Smooth muscle cell (in vitro differentiated cells): ENCODE data around the gene STRN3. TPM values are rescaled to one million over a fixed set of nuclear protein-coding genes. Genes with fewer than 3 reads are reported as not detected.
"Not testable (repeated sequence)": the region's sequence is repeated elsewhere in the genome, so short reads cannot be mapped to it uniquely, and the experiment has no call there.

ENCODE experiments used
- DNase-seq: peaks from one replicate; lab custom pipeline; 2025; ENCODE audit not compliant: unreplicated experiment; lab: John Stamatoyannopoulos, UW
- H2AFZ ChIP-seq: fragments of 200-600 bp; sonication (generic); 2 replicates; pipeline ENCODE4 v1.6.0; 2016; ENCODE audit warnings: antibody characterized with exemption, low read depth, mild to moderate bottlenecking
- H3F3A ChIP-seq: fragments of 200-600 bp; sonication (generic); 2 replicates; pipeline ENCODE4 v1.6.0; 2017; ENCODE audit warnings: antibody characterized with exemption, low read depth
- H3K27ac ChIP-seq: fragments of 200-600 bp; sonication (generic); 2 replicates; pipeline ENCODE4 v1.5.1; 2016; ENCODE audit warnings: low read depth, mild to moderate bottlenecking
- H3K27me3 ChIP-seq: fragments of 200-600 bp; sonication (generic); 2 replicates; pipeline ENCODE4 v1.6.1; 2016; ENCODE audit warnings: low read depth, mild to moderate bottlenecking
- H3K36me3 ChIP-seq: fragments of 200-600 bp; sonication (generic); 2 replicates; pipeline ENCODE4 v1.5.1; 2016; ENCODE audit warnings: low read depth
- H3K4me1 ChIP-seq: fragments of 200-600 bp; sonication (generic); 2 replicates; pipeline ENCODE4 v1.5.1; 2016; ENCODE audit warnings: low read depth
- H3K4me2 ChIP-seq: fragments of 200-600 bp; sonication (generic); 2 replicates; pipeline ENCODE4 v1.6.0; 2016; ENCODE audit warnings: mild to moderate bottlenecking
- H3K4me3 ChIP-seq: fragments of 200-600 bp; sonication (generic); 2 replicates; pipeline ENCODE4 v1.5.1; 2016; ENCODE audit warnings: mild to moderate bottlenecking
- H3K79me2 ChIP-seq: fragments of 200-600 bp; sonication (generic); 2 replicates; pipeline ENCODE4 v1.6.0; 2016; ENCODE audit warnings: low read depth, mild to moderate bottlenecking
- H3K9ac ChIP-seq: fragments of 200-600 bp; sonication (generic); 2 replicates; pipeline ENCODE4 v1.6.0; 2016; ENCODE audit warnings: low read depth
- H3K9me3 ChIP-seq: fragments of 200-600 bp; sonication (generic); replicated peaks from 2 replicates; pipeline ENCODE4 v1.5.1; 2016; ENCODE audit warnings: low read depth
- H4K20me1 ChIP-seq: fragments of 200-600 bp; sonication (generic); 2 replicates; pipeline ENCODE4 v1.6.0; 2016; ENCODE audit warnings: low read depth
- WGBS: methylation state at CpG from one replicate; pipeline ENCODE4 v1.1.7; 2016; ENCODE audit warnings: low lambda C conversion rate; 5-methylcytosine and 5-hydroxymethylcytosine counted together
- polyA plus RNA-seq: library from polyadenylated mRNA; unstranded; fragments of >200 nt; fragmentation: Nextera tagmentation; extraction: Ambion mirVana; gene quantifications from 2 replicates; pipeline ENCODE4 v1.2.1, GENCODE V29; 2016
- total RNA-seq: library from RNA; depleted of rRNA; stranded (reverse); fragments of >200 nt; gene quantifications from 2 replicates; pipeline ENCODE4 v1.2.3, GENCODE V29; 2014
- TF ChIP-seq, protein P1 (sequence below): fragments of 200-600 bp; sonication (generic); IDR thresholded peaks from 2 replicates; pipeline ENCODE4 v1.5.1; 2017; ENCODE audit warnings: borderline replicate concordance, mild to moderate bottlenecking, antibody characterized with exemption; ENCODE audit not compliant: insufficient read depth, poor library complexity, severe bottlenecking

The STRN3 gene
- total and polyA plus RNA-seq, 2 experiments from 2014 or later, result 6.8 to 43.6 TPM

DNA sequence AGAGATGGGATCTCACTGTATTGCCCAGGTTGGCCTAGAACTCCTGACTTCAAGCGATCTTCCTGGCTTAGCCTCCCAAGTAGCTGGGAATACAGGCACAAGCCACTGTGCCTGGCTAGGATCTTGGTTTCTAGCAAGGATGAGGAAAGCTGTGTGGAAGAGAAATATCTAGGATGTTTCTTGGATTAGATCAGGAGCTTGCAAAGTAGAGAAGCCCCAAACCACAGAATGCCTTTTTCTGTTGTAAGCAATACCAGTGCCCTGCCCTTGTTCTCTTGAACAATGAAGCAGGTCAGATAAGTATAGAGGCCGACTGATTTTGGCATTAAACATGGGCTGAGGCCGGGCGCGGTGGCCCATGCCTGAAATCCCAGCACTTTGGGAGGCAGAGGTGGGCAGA, 44.3 kb upstream of the STRN3 start:
- H2AFZ ChIP-seq, result no peak overlapping the region
- WGBS, result 52% methylated on average over 5 of the region's 5 CpGs

GRCh38 chr14:31069343-31069742, 43.2 kb upstream of the STRN3 start:
- H3K4me1 ChIP-seq, result no peaks in the 10 kb centered on the region
- H3K4me3 ChIP-seq, result no peak overlapping the region
- DNase-seq, result no peak
- H3K36me3 ChIP-seq, result no peaks in the 10 kb centered on the region
- H2AFZ ChIP-seq, result no peak overlapping the region
- no peaks in the 10 kb centered on the region for H3K79me2 ChIP-seq
- TF ChIP-seq, protein P1, sequence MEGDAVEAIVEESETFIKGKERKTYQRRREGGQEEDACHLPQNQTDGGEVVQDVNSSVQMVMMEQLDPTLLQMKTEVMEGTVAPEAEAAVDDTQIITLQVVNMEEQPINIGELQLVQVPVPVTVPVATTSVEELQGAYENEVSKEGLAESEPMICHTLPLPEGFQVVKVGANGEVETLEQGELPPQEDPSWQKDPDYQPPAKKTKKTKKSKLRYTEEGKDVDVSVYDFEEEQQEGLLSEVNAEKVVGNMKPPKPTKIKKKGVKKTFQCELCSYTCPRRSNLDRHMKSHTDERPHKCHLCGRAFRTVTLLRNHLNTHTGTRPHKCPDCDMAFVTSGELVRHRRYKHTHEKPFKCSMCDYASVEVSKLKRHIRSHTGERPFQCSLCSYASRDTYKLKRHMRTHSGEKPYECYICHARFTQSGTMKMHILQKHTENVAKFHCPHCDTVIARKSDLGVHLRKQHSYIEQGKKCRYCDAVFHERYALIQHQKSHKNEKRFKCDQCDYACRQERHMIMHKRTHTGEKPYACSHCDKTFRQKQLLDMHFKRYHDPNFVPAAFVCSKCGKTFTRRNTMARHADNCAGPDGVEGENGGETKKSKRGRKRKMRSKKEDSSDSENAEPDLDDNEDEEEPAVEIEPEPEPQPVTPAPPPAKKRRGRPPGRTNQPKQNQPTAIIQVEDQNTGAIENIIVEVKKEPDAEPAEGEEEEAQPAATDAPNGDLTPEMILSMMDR, result no peak
- no peaks in the 10 kb centered on the region for H3F3A ChIP-seq
- WGBS, result 95% methylated on average over 3 of the region's 3 CpGs
- no peaks in the 10 kb centered on the region for H3K9me3 ChIP-seq
- H3K4me2 ChIP-seq, result no peak overlapping the region
- H4K20me1 ChIP-seq, result no peaks in the 10 kb centered on the region
- no peaks in the 10 kb centered on the region for H3K27me3 ChIP-seq
- no peak overlapping the region for H3K27ac ChIP-seq
- H3K9ac ChIP-seq, result no peak overlapping the region

More for the DNA sequence above, 44.3 kb upstream of the STRN3 start:
- Histone ChIP-seq H3K27ac (peak overlapping the region; percentile 56), H3K9me3 (peaks cover 4% of the 10 kb centered on the region), H3K9ac (no peak overlapping the region), H3K27me3 (no peaks in the 10 kb centered on the region), H3K36me3 (peaks cover 4% of the 10 kb centered on the region), H3F3A (no peaks in the 10 kb centered on the region), H3K4me2 (no peak overlapping the region), H3K79me2 (no peaks in the 10 kb centered on the region), H3K4me3 (no peak overlapping the region), H3K4me1 (no peaks in the 10 kb centered on the region), H4K20me1 (no peaks in the 10 kb centered on the region)
- no peak for DNase-seq
- TF ChIP-seq, protein P1, result no peak

GRCh38 chr14:31068235-31068634, 42.1 kb upstream of the STRN3 start:
- 54% methylated on average over 1 of the region's 1 CpG for WGBS
- Histone ChIP-seq H3K79me2 (no peaks in the 10 kb centered on the region), H2AFZ (no peak overlapping the region), H3F3A (no peaks in the 10 kb centered on the region), H3K9me3 (no peaks in the 10 kb centered on the region), H3K4me3 (no peak overlapping the region), H3K27ac (no peak overlapping the region), H3K9ac (no peak overlapping the region), H3K4me2 (no peak overlapping the region), H4K20me1 (no peaks in the 10 kb centered on the region), H3K27me3 (no peaks in the 10 kb centered on the region), H3K36me3 (no peaks in the 10 kb centered on the region), H3K4me1 (no peaks in the 10 kb centered on the region)
- no peak for DNase-seq
- TF ChIP-seq, protein P1, result no peak

DNA sequence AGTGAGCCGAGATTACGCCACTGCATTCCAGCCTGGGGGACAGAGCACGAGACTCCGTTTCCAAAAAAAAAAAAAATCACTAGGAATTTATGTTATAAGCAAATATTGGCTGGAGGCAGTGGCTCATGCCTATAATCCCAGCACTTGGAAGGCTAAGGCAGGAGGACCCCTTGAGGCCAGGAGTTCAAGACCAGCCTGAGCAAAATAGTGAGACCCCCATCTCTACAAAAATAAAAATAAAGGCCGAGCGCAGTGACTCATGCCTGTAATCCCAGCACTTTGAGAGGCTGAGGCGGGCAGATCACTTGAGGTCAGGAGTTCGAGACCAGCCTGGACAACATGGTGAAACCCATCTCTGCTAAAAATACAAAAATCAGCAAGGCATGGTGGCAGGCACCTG, 36.7 kb upstream of the STRN3 start:
- peaks cover 19% of the 10 kb centered on the region for H3K4me1 ChIP-seq
- DNase-seq, H3K27me3 ChIP-seq, H3K79me2 ChIP-seq, H3F3A ChIP-seq, H2AFZ ChIP-seq, H3K4me3 ChIP-seq, H3K9me3 ChIP-seq, H3K4me2 ChIP-seq, H3K9ac ChIP-seq, H3K27ac ChIP-seq, H3K36me3 ChIP-seq: not testable (repeated sequence)
- H4K20me1 ChIP-seq, result peaks cover 18% of the 10 kb centered on the region
- 83% methylated on average over 8 of the region's 8 CpGs for WGBS
